Hepatocyte (in vitro differentiated cells): ENCODE measurements around the gene TTBK2.

ENCODE experiments used
- EZH2 ChIP-seq: fragments of 200-600 bp; sonication (generic); IDR thresholded peaks from 2 replicates; pipeline ENCODE4 v1.6.1; 2016; ENCODE audit warnings: antibody characterized with exemption, mild to moderate bottlenecking, borderline replicate concordance
- TF ChIP-seq, protein P1 (sequence below): fragments of 200-600 bp; sonication (generic); IDR thresholded peaks from 2 replicates; pipeline ENCODE4 v1.5.1; 2016; ENCODE audit warnings: antibody characterized with exemption, mild to moderate bottlenecking; ENCODE audit not compliant: poor library complexity

DNA sequence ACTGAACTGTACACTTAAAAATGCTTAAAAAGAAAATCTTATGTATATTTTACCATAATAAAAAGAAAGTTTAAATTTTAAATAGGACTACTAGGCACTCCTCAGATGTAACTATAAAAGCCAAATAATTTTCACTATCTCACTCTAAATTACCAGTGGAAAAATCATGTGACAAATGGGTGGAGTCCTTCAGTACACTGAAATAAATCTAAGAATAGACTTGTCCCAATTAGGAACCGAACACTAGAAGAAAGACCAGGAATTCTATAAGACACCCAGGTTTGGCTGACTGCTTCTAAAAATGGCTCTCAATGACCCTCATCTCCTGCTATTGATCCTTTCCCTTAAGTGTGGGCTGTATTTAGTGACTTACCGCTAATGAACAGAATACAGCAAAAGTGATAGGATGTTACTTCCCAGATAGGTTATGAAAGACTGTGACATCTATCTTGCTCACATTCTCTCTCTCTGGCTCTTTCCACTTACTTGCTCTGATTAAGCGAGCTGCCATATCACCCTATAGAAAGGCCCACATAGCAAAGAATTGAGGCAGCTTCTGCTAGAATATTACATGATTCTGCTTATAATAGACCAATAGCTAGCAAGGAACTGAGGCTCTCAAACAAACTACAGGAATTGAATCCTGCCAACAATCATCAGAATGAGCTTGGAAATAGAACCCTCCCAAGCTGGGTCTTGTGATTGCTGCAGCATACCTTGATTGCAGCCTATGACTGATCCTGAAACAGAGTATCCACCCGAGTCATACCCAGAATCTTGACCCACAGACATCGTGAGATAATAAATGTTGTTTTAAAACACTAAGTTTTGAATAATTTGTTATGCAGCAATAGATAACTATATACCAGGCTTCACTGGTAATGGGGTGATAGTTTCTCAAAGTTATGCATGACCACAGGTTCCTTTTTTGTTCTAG lies 16.9 kb downstream of the TTBK2 start:
- TF ChIP-seq, protein P1, sequence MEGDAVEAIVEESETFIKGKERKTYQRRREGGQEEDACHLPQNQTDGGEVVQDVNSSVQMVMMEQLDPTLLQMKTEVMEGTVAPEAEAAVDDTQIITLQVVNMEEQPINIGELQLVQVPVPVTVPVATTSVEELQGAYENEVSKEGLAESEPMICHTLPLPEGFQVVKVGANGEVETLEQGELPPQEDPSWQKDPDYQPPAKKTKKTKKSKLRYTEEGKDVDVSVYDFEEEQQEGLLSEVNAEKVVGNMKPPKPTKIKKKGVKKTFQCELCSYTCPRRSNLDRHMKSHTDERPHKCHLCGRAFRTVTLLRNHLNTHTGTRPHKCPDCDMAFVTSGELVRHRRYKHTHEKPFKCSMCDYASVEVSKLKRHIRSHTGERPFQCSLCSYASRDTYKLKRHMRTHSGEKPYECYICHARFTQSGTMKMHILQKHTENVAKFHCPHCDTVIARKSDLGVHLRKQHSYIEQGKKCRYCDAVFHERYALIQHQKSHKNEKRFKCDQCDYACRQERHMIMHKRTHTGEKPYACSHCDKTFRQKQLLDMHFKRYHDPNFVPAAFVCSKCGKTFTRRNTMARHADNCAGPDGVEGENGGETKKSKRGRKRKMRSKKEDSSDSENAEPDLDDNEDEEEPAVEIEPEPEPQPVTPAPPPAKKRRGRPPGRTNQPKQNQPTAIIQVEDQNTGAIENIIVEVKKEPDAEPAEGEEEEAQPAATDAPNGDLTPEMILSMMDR: no peak
- no peak for TF ChIP-seq EZH2
